ENCODE results near the gene MYO6.

GRCh38 chr6:75723382-75723781 lies 25.7 kb upstream of the MYO6 start:
- TF ChIP-seq, protein P1, sequence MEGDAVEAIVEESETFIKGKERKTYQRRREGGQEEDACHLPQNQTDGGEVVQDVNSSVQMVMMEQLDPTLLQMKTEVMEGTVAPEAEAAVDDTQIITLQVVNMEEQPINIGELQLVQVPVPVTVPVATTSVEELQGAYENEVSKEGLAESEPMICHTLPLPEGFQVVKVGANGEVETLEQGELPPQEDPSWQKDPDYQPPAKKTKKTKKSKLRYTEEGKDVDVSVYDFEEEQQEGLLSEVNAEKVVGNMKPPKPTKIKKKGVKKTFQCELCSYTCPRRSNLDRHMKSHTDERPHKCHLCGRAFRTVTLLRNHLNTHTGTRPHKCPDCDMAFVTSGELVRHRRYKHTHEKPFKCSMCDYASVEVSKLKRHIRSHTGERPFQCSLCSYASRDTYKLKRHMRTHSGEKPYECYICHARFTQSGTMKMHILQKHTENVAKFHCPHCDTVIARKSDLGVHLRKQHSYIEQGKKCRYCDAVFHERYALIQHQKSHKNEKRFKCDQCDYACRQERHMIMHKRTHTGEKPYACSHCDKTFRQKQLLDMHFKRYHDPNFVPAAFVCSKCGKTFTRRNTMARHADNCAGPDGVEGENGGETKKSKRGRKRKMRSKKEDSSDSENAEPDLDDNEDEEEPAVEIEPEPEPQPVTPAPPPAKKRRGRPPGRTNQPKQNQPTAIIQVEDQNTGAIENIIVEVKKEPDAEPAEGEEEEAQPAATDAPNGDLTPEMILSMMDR (IDR thresholded peaks at IDR 0.05): no peak
- no peak for TF ChIP-seq ZFX (IDR thresholded peaks at IDR 0.05; ENCODE audit: borderline replicate concordance)

Data from 22Rv1 (cell line).